IPS-11a (cell line): ENCODE results near the gene ISY1.
"Not testable (repeated sequence)": the region's sequence is repeated elsewhere in the genome, so short reads cannot be mapped to it uniquely, and the experiment has no call there.

ENCODE experiments used
- H3K4me3 ChIP-seq: one replicate; pipeline ENCODE4 v1.5.1; 2013; ENCODE audit warnings: low read depth, low read length, control low read depth

Gene ISY1

GRCh38 chr3:129173206-129173605 lies 12.3 kb upstream of the ISY1 start:
- H3K4me3 ChIP-seq = no peak overlapping the region

GRCh38 chr3:129166579-129167332 lies 5.9 kb upstream of the ISY1 start:
- no peak overlapping the region for H3K4me3 ChIP-seq

GRCh38 chr3:129165594-129165993 lies 4.7 kb upstream of the ISY1 start:
- H3K4me3 ChIP-seq = not testable (repeated sequence)

- H3K4me3 ChIP-seq = no peak overlapping the region
These were observed 3.6 kb upstream of the ISY1 start for GRCh38 chr3:129164500-129164899.

- no peak overlapping the region for H3K4me3 ChIP-seq
These were observed 2.1 kb upstream of the ISY1 start for GRCh38 chr3:129162729-129163579.

- peak overlapping the region; percentile 95 for H3K4me3 ChIP-seq
These were observed 1.0 kb upstream of the ISY1 start for GRCh38 chr3:129161860-129162271.

- no peak overlapping the region for H3K4me3 ChIP-seq
These were observed 16.1 kb downstream of the ISY1 start for GRCh38 chr3:129144786-129145185.

GRCh38 chr3:129141011-129141410 lies 19.9 kb downstream of the ISY1 start:
- H3K4me3 ChIP-seq = not testable (repeated sequence)

- no peak overlapping the region for H3K4me3 ChIP-seq
These were observed 21.0 kb downstream of the ISY1 start for GRCh38 chr3:129139911-129140310.

- not testable (repeated sequence) for H3K4me3 ChIP-seq
These were observed 24.6 kb downstream of the ISY1 start for GRCh38 chr3:129136275-129136674.

- H3K4me3 ChIP-seq = no peak overlapping the region
These were observed 28.6 kb downstream of the ISY1 start for GRCh38 chr3:129132097-129132866.

- no peak overlapping the region for H3K4me3 ChIP-seq
These were observed 29.3 kb downstream of the ISY1 start for GRCh38 chr3:129131465-129132088.

GRCh38 chr3:129130291-129130813 lies 30.5 kb downstream of the ISY1 start:
- no peak overlapping the region for H3K4me3 ChIP-seq

- H3K4me3 ChIP-seq = no peak overlapping the region
These were observed 32.3 kb downstream of the ISY1 start for GRCh38 chr3:129128357-129129155.

- H3K4me3 ChIP-seq = no peak overlapping the region
These were observed 34.1 kb downstream of the ISY1 start for GRCh38 chr3:129126726-129127280.

GRCh38 chr3:129123314-129124060 lies 37.4 kb downstream of the ISY1 start:
- no peak overlapping the region for H3K4me3 ChIP-seq

GRCh38 chr3:129122412-129123011 lies 38.4 kb downstream of the ISY1 start:
- peak overlapping the region; percentile 63 for H3K4me3 ChIP-seq

GRCh38 chr3:129121792-129122411 lies 39.0 kb downstream of the ISY1 start, which contains the start of gene RAB43:
RAB43 (minus strand) TSS chr3:129121804; CDS start chr3:129121489, 315 bp downstream.
- peak within 1 kb of the TSS; percentile 72 for H3K4me3 ChIP-seq
